Esophagus squamous epithelium (tissue), 5 donors: ENCODE data around the gene MRPL2. TPM values are rescaled to one million over a fixed set of nuclear protein-coding genes. Genes with fewer than 3 reads are reported as not detected.

Experiments used
- DNase-seq: peaks from one replicate; lab custom pipeline; 2025; lab: John Stamatoyannopoulos, UW
- H3K27ac ChIP-seq, 4 donors: fragments of 200-600 bp; sonication (generic); one replicate each; pipeline ENCODE4 v1.5.1; 2016 to 2019; ENCODE audit warnings: mild to moderate bottlenecking in 1 of 4
- H3K27me3 ChIP-seq, 4 donors: fragments of 200-600 bp; sonication (generic); 1 replicate in 3 of 4; 2 replicates in 1 of 4; pipeline versions ENCODE4 v1.5.1 to v1.6.0; 2017 to 2021; ENCODE audit warnings: antibody characterized with exemption in 1 of 4
- H3K36me3 ChIP-seq, 3 donors: fragments of 200-600 bp; sonication (generic); one replicate each; pipeline ENCODE4 v1.5.1; 2016 to 2019
- H3K4me1 ChIP-seq, 3 donors: fragments of 200-600 bp; sonication (generic); one replicate each; pipeline ENCODE4 v1.5.1; 2017 to 2019
- H3K4me3 ChIP-seq, 4 donors: fragments of 200-600 bp; sonication (generic); 1 replicate in 3 of 4; 2 replicates in 1 of 4; pipeline ENCODE4 v1.5.1; 2016 to 2019; ENCODE audit warnings: mild to moderate bottlenecking in 2 of 4, moderate library complexity in 1 of 4
- H3K9me3 ChIP-seq, 3 donors: fragments of 200-600 bp; sonication (generic); one replicate each; pipeline ENCODE4 v1.5.1; 2016 to 2019
- POLR2A ChIP-seq, 4 donors: fragments of 450-650 bp; IDR thresholded peaks; one replicate each; pipeline ENCODE4 v1.6.1; 2017; ENCODE audit warnings: antibody characterized with exemption in 4 of 4, mild to moderate bottlenecking in 4 of 4, moderate library complexity in 3 of 4
- WGBS, 2 donors: methylation state at CpG; one replicate each; pipeline ENCODE4 v1.1.5; 2018; 5-methylcytosine and 5-hydroxymethylcytosine counted together
- intact Hi-C: fragments of 100-400 bp; cut with DNase I; formaldehyde crosslinking; loops from one replicate; pipeline ENCODE4 v1.15.0; 2022
- total RNA-seq, 4 donors: library from RNA; depleted of rRNA; stranded (reverse); fragments of >200 nt; gene quantifications; one replicate each; pipeline ENCODE4 v1.1.0, GENCODE V29; 2016
- TF ChIP-seq, protein P1 (sequence below), 6 experiments: fragments of 450-650 bp in 4 of 6; fragments of 200-600 bp in 2 of 6; sonication (generic) in 2 of 6; IDR thresholded peaks; one replicate each; pipeline ENCODE4 v1.5.1; 2016 to 2019; ENCODE audit warnings: antibody characterized with exemption in 6 of 6, mild to moderate bottlenecking in 4 of 6, moderate library complexity in 4 of 6
- donor health status: DM: yes; HTN: yes; CAD: no.

Gene MRPL2
- total RNA-seq, 4 donors from 2014 or later, result 23.3 to 29.1 (median 24.5) TPM

- DNase-seq, result no peak
- peak overlapping the region; percentile 71 to 95 (median 80) for H3K4me3 ChIP-seq
Measured at GRCh38 chr6:43052842-43053544, 6.2 kb downstream of the MRPL2 start.

GRCh38 chr6:43052225-43052841 lies 6.9 kb downstream of the MRPL2 start:
- Histone ChIP-seq H3K27me3 (no peaks in the 10 kb centered on the region), H3K27ac (peak overlapping the region in 3 of 4 donors; percentile 95 to 97 (median 96)), H3K4me3 (peak overlapping the region in 2 of 4 donors; percentile 77 to 95), H3K4me1 (peaks cover 0 to 33% (median 14%) of the 10 kb centered on the region in 3 donors), H3K9me3 (no peaks in the 10 kb centered on the region), H3K36me3 (peaks cover 4 to 60% (median 8%) of the 10 kb centered on the region in 3 donors)
- TF ChIP-seq POLR2A (IDR thresholded peaks at IDR 0.05), result no peak
- TF ChIP-seq, protein P1, sequence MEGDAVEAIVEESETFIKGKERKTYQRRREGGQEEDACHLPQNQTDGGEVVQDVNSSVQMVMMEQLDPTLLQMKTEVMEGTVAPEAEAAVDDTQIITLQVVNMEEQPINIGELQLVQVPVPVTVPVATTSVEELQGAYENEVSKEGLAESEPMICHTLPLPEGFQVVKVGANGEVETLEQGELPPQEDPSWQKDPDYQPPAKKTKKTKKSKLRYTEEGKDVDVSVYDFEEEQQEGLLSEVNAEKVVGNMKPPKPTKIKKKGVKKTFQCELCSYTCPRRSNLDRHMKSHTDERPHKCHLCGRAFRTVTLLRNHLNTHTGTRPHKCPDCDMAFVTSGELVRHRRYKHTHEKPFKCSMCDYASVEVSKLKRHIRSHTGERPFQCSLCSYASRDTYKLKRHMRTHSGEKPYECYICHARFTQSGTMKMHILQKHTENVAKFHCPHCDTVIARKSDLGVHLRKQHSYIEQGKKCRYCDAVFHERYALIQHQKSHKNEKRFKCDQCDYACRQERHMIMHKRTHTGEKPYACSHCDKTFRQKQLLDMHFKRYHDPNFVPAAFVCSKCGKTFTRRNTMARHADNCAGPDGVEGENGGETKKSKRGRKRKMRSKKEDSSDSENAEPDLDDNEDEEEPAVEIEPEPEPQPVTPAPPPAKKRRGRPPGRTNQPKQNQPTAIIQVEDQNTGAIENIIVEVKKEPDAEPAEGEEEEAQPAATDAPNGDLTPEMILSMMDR (IDR thresholded peaks at IDR 0.05), result no peak
- DNase-seq, result no peak
- WGBS, 2 donors, result 82 to 84% methylated on average over 2 to 6 of the region's 19 CpGs
- intact Hi-C loops, result no loop called here

More at GRCh38 chr6:43052842-43053544, 6.2 kb downstream of the MRPL2 start:
- no peaks in the 10 kb centered on the region for H3K9me3 ChIP-seq
- TF ChIP-seq, protein P1 (IDR thresholded peaks at IDR 0.05), result no peak
- H3K36me3 ChIP-seq, result peaks cover 4 to 60% (median 8%) of the 10 kb centered on the region in 3 donors
- intact Hi-C loops, result no loop called here
- peak overlapping the region; percentile 95 to 97 (median 96) for H3K27ac ChIP-seq
- H3K27me3 ChIP-seq, result no peaks in the 10 kb centered on the region
- H3K4me1 ChIP-seq, result peaks cover 0 to 40% (median 15%) of the 10 kb centered on the region in 3 donors
- 16 to 22% methylated on average over 16 to 22 of the region's 22 CpGs for WGBS, 2 donors

DNA sequence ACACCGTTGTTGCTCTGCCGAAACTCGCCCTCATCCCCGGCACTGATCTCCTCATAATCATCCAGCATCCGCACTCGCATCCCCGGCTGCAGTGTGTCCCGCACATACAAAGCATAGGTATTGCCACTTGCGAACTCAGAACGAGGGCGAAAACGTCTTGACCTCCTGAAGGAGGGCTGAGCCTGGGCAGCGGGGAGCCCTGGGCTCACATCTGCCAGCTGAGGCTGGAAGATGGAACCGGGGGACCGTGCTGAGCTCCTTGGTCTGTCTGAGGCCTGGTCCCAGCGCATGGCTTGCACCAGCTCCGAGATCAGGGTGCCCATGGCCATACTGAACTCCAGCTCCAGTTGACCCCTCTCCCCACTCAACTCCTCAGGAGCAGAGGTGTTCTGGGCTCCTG lies 8.3 kb downstream of the MRPL2 start:
- 93 to 95% methylated on average over 4 to 12 of the region's 17 CpGs for WGBS, 2 donors

DNA sequence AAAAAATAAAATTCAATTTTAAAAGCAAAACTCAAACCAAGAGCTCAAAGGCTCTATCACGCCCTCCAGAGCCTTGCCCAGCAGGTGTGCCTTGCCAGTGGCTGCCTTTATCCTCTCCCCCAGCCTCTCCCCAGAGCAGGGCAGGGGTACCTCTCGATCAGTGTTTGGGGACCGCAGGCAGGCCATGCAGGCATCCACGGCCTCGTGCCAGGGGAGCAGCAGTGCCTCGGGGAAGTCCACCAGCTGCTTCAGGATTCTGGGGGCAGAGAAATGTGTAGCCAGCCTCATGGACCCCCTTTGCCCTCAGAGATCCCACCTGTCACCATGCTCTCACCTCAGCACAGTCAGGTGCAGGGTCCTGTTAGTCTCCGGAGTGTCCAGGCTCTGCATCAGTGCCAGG lies 11.2 kb downstream of the MRPL2 start:
- H3K9me3 ChIP-seq, result no peaks in the 10 kb centered on the region
- H3K4me3 ChIP-seq, result no peak overlapping the region
- peaks cover 0 to 78% (median 13%) of the 10 kb centered on the region in 3 donors for H3K36me3 ChIP-seq
- H3K27me3 ChIP-seq, result no peaks in the 10 kb centered on the region
- no peak for TF ChIP-seq POLR2A (IDR thresholded peaks at IDR 0.05)
- TF ChIP-seq, protein P1 (IDR thresholded peaks at IDR 0.05), result no peak
- 91 to 94% methylated on average over 3 to 6 of the region's 7 CpGs for whole genome bisulfite sequencing, 2 donors
- no peak for DNase-seq
- H3K4me1 ChIP-seq, result peaks cover 0 to 19% (median 6%) of the 10 kb centered on the region in 3 donors
- no peak overlapping the region for H3K27ac ChIP-seq
- intact Hi-C loops, result no loop called here

More for the DNA sequence above, 8.3 kb downstream of the MRPL2 start:
- no peak for TF ChIP-seq POLR2A (IDR thresholded peaks at IDR 0.05)
- TF ChIP-seq, protein P1 (IDR thresholded peaks at IDR 0.05), result no peak
- DNase-seq, result no peak
- no peaks in the 10 kb centered on the region for H3K9me3 ChIP-seq
- intact Hi-C loops, result no loop called here
- H3K27ac ChIP-seq, result no peak overlapping the region
- peaks cover 3 to 60% (median 9%) of the 10 kb centered on the region in 3 donors for H3K36me3 ChIP-seq
- no peaks in the 10 kb centered on the region for H3K27me3 ChIP-seq
- peaks cover 0 to 31% (median 14%) of the 10 kb centered on the region in 3 donors for H3K4me1 ChIP-seq
- H3K4me3 ChIP-seq, result no peak overlapping the region

GRCh38 chr6:43045371-43045930 lies 13.8 kb downstream of the MRPL2 start:
- TF ChIP-seq, protein P1 (IDR thresholded peaks at IDR 0.05), result no peak
- TF ChIP-seq POLR2A (IDR thresholded peaks at IDR 0.05), result no peak
- H3K27ac ChIP-seq, result no peak overlapping the region
- 90 to 92% methylated on average over 6 of the region's 11 CpGs for WGBS, 2 donors
- no peaks in the 10 kb centered on the region for H3K9me3 ChIP-seq
- DNase-seq, result no peak
- H3K36me3 ChIP-seq, result peaks cover 4 to 98% (median 18%) of the 10 kb centered on the region in 3 donors
- intact Hi-C loops, result no loop called here
- no peak overlapping the region for H3K4me3 ChIP-seq
- no peaks in the 10 kb centered on the region for H3K4me1 ChIP-seq
- H3K27me3 ChIP-seq, result no peaks in the 10 kb centered on the region
